Breast epithelium (tissue), 3 donors: ENCODE data around the gene DGKB.

Experiments
- POLR2A ChIP-seq: fragments of 450-650 bp; IDR thresholded peaks from one replicate; pipeline ENCODE4 v1.6.1; 2016; ENCODE audit warnings: antibody characterized with exemption, mild to moderate bottlenecking, moderate library complexity
- POLR2AphosphoS5 ChIP-seq, 3 donors: sonication (generic); formaldehyde crosslinking; IDR thresholded peaks; one replicate each; pipeline ENCODE4 v1.6.1; 2017; ENCODE audit warnings: antibody characterized with exemption in 3 of 3
- TF ChIP-seq, protein P1 (sequence below), 3 donors: fragments of 450-650 bp; IDR thresholded peaks; one replicate each; pipeline ENCODE4 v1.5.1; 2016 to 2017; ENCODE audit warnings: antibody characterized with exemption in 3 of 3, mild to moderate bottlenecking in 3 of 3, moderate library complexity in 3 of 3

DNA sequence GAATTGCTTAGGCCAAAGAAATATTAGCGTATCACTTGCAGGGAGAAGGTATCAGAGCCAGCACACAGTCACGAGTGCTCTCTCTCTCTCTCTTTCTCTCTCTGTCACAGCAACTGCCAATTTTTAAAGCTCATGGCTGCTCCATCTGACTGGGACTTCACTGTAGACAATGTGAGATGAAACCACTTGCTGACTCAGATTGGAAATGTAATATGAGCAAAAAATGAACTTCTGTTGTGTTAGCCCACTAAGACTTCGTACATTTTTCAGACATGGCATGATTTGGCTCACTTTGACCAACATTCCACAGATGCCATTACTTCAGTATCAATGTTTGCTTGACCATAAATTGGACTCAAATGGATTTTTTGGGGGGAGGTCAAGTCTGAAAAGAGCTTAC, 68.1 kb downstream of the DGKB start:
- TF ChIP-seq POLR2AphosphoS5 (IDR thresholded peaks at IDR 0.05): no peak
- TF ChIP-seq, protein P1, sequence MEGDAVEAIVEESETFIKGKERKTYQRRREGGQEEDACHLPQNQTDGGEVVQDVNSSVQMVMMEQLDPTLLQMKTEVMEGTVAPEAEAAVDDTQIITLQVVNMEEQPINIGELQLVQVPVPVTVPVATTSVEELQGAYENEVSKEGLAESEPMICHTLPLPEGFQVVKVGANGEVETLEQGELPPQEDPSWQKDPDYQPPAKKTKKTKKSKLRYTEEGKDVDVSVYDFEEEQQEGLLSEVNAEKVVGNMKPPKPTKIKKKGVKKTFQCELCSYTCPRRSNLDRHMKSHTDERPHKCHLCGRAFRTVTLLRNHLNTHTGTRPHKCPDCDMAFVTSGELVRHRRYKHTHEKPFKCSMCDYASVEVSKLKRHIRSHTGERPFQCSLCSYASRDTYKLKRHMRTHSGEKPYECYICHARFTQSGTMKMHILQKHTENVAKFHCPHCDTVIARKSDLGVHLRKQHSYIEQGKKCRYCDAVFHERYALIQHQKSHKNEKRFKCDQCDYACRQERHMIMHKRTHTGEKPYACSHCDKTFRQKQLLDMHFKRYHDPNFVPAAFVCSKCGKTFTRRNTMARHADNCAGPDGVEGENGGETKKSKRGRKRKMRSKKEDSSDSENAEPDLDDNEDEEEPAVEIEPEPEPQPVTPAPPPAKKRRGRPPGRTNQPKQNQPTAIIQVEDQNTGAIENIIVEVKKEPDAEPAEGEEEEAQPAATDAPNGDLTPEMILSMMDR (IDR thresholded peaks at IDR 0.05): no peak
- no peak for TF ChIP-seq POLR2A
